Measurements from ENCODE around the gene ARFGEF2.

DNA sequence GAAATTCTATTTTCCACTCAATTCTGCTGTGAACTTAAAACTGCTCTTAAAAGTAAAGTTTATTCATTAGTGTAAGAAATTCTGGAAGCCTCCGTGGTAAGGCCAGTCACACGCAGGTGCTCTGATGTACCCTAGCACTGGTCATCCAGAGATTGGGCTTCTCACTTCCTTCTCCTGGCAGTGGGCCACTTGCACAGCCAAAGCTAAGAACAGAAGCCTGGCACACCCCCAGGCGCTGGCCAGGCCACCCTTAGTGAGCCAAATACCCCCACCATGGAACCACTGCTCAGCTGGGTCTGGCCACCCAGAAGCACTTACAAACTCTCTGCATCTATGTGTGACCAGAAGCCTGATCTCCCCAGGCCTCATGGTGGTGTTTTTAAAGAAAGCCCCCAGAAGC is 35.3 kb upstream of the ARFGEF2 start:
- no peak for TF ChIP-seq EP300 (IDR thresholded peaks at IDR 0.05)
- TF ChIP-seq POLR2AphosphoS5 (IDR thresholded peaks at IDR 0.05) = no peak
